Smooth muscle cell (in vitro differentiated cells): ENCODE data around the gene SSC4D. TPM values are rescaled to one million over a fixed set of nuclear protein-coding genes. Genes with fewer than 3 reads are reported as not detected.

Source experiments
- DNase-seq: peaks from one replicate; lab custom pipeline; 2025; ENCODE audit not compliant: unreplicated experiment; lab: John Stamatoyannopoulos, UW
- H2AFZ ChIP-seq: fragments of 200-600 bp; sonication (generic); 2 replicates; pipeline ENCODE4 v1.6.0; 2016; ENCODE audit warnings: antibody characterized with exemption, low read depth, mild to moderate bottlenecking
- H3F3A ChIP-seq: fragments of 200-600 bp; sonication (generic); 2 replicates; pipeline ENCODE4 v1.6.0; 2017; ENCODE audit warnings: antibody characterized with exemption, low read depth
- H3K27ac ChIP-seq: fragments of 200-600 bp; sonication (generic); 2 replicates; pipeline ENCODE4 v1.5.1; 2016; ENCODE audit warnings: low read depth, mild to moderate bottlenecking
- H3K27me3 ChIP-seq: fragments of 200-600 bp; sonication (generic); 2 replicates; pipeline ENCODE4 v1.6.1; 2016; ENCODE audit warnings: low read depth, mild to moderate bottlenecking
- H3K36me3 ChIP-seq: fragments of 200-600 bp; sonication (generic); 2 replicates; pipeline ENCODE4 v1.5.1; 2016; ENCODE audit warnings: low read depth
- H3K4me1 ChIP-seq: fragments of 200-600 bp; sonication (generic); 2 replicates; pipeline ENCODE4 v1.5.1; 2016; ENCODE audit warnings: low read depth
- H3K4me2 ChIP-seq: fragments of 200-600 bp; sonication (generic); 2 replicates; pipeline ENCODE4 v1.6.0; 2016; ENCODE audit warnings: mild to moderate bottlenecking
- H3K4me3 ChIP-seq: fragments of 200-600 bp; sonication (generic); 2 replicates; pipeline ENCODE4 v1.5.1; 2016; ENCODE audit warnings: mild to moderate bottlenecking
- H3K79me2 ChIP-seq: fragments of 200-600 bp; sonication (generic); 2 replicates; pipeline ENCODE4 v1.6.0; 2016; ENCODE audit warnings: low read depth, mild to moderate bottlenecking
- H3K9ac ChIP-seq: fragments of 200-600 bp; sonication (generic); 2 replicates; pipeline ENCODE4 v1.6.0; 2016; ENCODE audit warnings: low read depth
- H3K9me3 ChIP-seq: fragments of 200-600 bp; sonication (generic); replicated peaks from 2 replicates; pipeline ENCODE4 v1.5.1; 2016; ENCODE audit warnings: low read depth
- H4K20me1 ChIP-seq: fragments of 200-600 bp; sonication (generic); 2 replicates; pipeline ENCODE4 v1.6.0; 2016; ENCODE audit warnings: low read depth
- WGBS: methylation state at CpG from one replicate; pipeline ENCODE4 v1.1.7; 2016; ENCODE audit warnings: low lambda C conversion rate; 5-methylcytosine and 5-hydroxymethylcytosine counted together
- polyA plus RNA-seq: library from polyadenylated mRNA; unstranded; fragments of >200 nt; fragmentation: Nextera tagmentation; extraction: Ambion mirVana; gene quantifications from 2 replicates; pipeline ENCODE4 v1.2.1, GENCODE V29; 2016
- total RNA-seq: library from RNA; depleted of rRNA; stranded (reverse); fragments of >200 nt; gene quantifications from 2 replicates; pipeline ENCODE4 v1.2.3, GENCODE V29; 2014
- TF ChIP-seq, protein P1 (sequence below): fragments of 200-600 bp; sonication (generic); IDR thresholded peaks from 2 replicates; pipeline ENCODE4 v1.5.1; 2017; ENCODE audit warnings: borderline replicate concordance, mild to moderate bottlenecking, antibody characterized with exemption; ENCODE audit not compliant: insufficient read depth, poor library complexity, severe bottlenecking

SSC4D gene
- total and polyA plus RNA-seq, 2 experiments from 2014 or later = 2.2 to 2.3 TPM

GRCh38 chr7:76359978-76360638 lies 49.4 kb downstream of the SSC4D start:
- peak overlapping the region; percentile 100 for H3K9ac ChIP-seq
- TF ChIP-seq, protein P1, sequence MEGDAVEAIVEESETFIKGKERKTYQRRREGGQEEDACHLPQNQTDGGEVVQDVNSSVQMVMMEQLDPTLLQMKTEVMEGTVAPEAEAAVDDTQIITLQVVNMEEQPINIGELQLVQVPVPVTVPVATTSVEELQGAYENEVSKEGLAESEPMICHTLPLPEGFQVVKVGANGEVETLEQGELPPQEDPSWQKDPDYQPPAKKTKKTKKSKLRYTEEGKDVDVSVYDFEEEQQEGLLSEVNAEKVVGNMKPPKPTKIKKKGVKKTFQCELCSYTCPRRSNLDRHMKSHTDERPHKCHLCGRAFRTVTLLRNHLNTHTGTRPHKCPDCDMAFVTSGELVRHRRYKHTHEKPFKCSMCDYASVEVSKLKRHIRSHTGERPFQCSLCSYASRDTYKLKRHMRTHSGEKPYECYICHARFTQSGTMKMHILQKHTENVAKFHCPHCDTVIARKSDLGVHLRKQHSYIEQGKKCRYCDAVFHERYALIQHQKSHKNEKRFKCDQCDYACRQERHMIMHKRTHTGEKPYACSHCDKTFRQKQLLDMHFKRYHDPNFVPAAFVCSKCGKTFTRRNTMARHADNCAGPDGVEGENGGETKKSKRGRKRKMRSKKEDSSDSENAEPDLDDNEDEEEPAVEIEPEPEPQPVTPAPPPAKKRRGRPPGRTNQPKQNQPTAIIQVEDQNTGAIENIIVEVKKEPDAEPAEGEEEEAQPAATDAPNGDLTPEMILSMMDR = no peak
- H3F3A ChIP-seq = peaks cover 12% of the 10 kb centered on the region
- H3K79me2 ChIP-seq = peaks cover 36% of the 10 kb centered on the region
- WGBS = 71% methylated on average over 17 of the region's 17 CpGs
- H2AFZ ChIP-seq = no peak overlapping the region
- DNase-seq = no peak
- no peaks in the 10 kb centered on the region for H3K9me3 ChIP-seq
- peaks cover 31% of the 10 kb centered on the region for H4K20me1 ChIP-seq
- peak overlapping the region; percentile 89 for H3K4me2 ChIP-seq
- H3K27ac ChIP-seq = peak overlapping the region; percentile 99
- peaks cover 36% of the 10 kb centered on the region for H3K4me1 ChIP-seq
- H3K27me3 ChIP-seq = no peaks in the 10 kb centered on the region
- peak overlapping the region; percentile 87 for H3K4me3 ChIP-seq
- H3K36me3 ChIP-seq = no peaks in the 10 kb centered on the region

DNA sequence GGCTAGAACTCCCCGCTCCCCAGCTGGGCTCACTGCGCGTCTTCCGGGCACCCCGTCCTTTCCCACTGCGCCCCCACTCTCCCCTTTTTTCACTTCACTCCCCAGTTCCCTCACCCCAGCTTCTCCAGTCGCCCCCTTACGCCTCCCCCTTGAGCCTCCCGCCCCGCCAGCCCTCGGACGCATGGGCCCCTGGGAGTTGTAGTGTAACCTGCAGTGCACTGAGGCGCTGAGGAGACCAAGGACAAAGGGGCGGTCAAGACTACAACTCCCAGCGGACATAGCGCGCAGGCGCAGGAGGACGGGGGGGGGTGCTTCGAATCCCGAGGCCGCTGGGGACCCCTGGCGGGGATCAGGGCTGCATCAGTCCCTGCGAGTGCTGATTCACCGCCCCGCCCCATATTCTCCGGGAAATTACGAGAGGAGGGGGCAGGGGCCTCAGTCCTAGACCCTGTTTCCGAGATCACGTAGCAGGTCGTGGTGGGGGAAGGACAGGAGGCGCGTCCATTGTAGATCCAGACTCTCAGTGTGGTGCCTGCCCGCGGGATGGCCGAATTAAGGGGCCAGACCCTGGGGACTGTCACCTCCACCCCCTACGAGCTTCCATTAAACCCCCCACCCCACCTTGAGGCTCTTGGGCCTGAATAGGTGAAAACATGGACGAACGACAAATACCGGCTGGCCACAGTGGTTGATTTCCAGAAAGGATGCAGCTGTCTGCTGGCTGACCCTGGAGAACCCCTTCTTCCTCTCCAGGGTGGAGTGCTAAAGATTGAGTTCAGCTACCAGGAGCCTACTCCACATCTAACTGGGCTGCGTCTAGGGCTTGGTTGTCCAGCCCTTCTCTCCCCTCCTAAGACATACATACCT lies 50.2 kb downstream of the SSC4D start:
- peaks cover 39% of the 10 kb centered on the region for H4K20me1 ChIP-seq
- H3F3A ChIP-seq = peaks cover 12% of the 10 kb centered on the region
- H2AFZ ChIP-seq = peak overlapping the region; percentile 64
- DNase-seq = peak; percentile 99
- peaks cover 44% of the 10 kb centered on the region for H3K79me2 ChIP-seq
- no peaks in the 10 kb centered on the region for H3K27me3 ChIP-seq
- H3K4me3 ChIP-seq = peak overlapping the region; percentile 87
- H3K4me2 ChIP-seq = peak overlapping the region; percentile 89
- TF ChIP-seq, protein P1 = peak; percentile 52
- H3K9me3 ChIP-seq = no peaks in the 10 kb centered on the region
- no peaks in the 10 kb centered on the region for H3K36me3 ChIP-seq
- peaks cover 30% of the 10 kb centered on the region for H3K4me1 ChIP-seq
- 4% methylated on average over 30 of the region's 41 CpGs for WGBS
- peak overlapping the region; percentile 100 for H3K9ac ChIP-seq
- peak overlapping the region; percentile 99 for H3K27ac ChIP-seq

DNA sequence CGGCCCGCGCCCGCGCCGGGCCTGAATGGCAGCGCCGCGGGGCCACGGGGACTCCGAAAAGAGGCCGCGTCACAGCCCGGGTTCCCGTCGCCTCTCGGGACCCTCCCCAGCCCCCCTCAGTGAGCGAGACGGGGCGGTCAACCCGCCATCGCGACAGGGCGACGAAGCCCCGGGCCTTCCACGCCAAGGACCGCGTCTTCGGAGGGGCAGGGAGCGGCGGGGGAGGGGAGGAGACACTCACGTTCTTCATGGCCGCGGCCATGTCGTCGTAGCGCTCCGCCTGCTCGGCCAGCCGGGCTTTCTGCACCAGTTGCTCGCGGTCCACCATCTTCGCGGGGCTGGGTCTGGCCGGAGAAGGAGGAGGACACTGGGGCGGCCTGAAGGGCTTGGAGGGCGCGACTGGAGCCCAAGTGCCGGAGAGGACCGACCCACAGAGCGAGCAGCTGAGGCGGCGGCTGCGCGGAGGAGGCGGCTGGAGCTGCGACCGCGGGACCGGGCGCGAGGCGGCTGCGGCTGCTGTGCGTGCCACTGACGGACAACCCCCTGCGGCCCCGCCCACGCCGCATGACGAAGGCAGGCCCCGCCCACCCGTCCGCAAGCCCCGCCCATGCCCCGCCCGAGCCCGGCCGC lies 50.9 kb downstream of the SSC4D start, which contains the start of gene YWHAG:
Gene YWHAG, minus strand, starts transcription at position 511 of the 630 bp plus-strand sequence. Its CDS starts 183 bp downstream, at position 328.
- Histone ChIP-seq H3K4me3 (peak within 1 kb of the TSS; percentile 87), H3K27me3 (no peaks in the 10 kb centered on the region), H3K9me3 (no peaks in the 10 kb centered on the region), H3K79me2 (peaks cover 51% of the 10 kb centered on the region), H3K36me3 (no peaks in the 10 kb centered on the region), H3K4me1 (peaks cover 24% of the 10 kb centered on the region), H3K9ac (peak within 1 kb of the TSS; percentile 100), H3K4me2 (peak within 1 kb of the TSS; percentile 89), H2AFZ (peak within 1 kb of the TSS; percentile 64), H4K20me1 (peaks cover 46% of the 10 kb centered on the region), H3F3A (peaks cover 9% of the 10 kb centered on the region), H3K27ac (peak within 1 kb of the TSS; percentile 99)
- WGBS = under 1% methylated on average over 58 of the region's 80 CpGs
- DNase-seq = peak; percentile 99
- TF ChIP-seq, protein P1 = no peak
